Uterus (tissue), 4 donors: ENCODE measurements around the gene MIA2. TPM values are rescaled to one million over a fixed set of nuclear protein-coding genes. Genes with fewer than 3 reads are reported as not detected.
"Not testable (repeated sequence)": the region's sequence is repeated elsewhere in the genome, so short reads cannot be mapped to it uniquely, and the experiment has no call there.

Experiments
- DNase-seq, 2 donors: peaks; one replicate each; pipeline ENCODE4 v3.0.0-alpha.2; 2019 to 2020
- H3K27ac ChIP-seq, 2 donors: fragments of 200-600 bp; sonication (generic); 1 replicate in 1 of 2; 2 replicates in 1 of 2; pipeline ENCODE4 v1.5.1; 2016 to 2018
- H3K27me3 ChIP-seq, 2 donors: fragments of 200-600 bp; sonication (generic); one replicate each; pipeline ENCODE4 v1.5.1; 2018 to 2019; ENCODE audit warnings: control low read depth in 1 of 2
- H3K36me3 ChIP-seq, 2 donors: fragments of 200-600 bp; sonication (generic); one replicate each; pipeline ENCODE4 v1.5.1; 2019; ENCODE audit warnings: control low read depth in 1 of 2
- H3K4me1 ChIP-seq, 2 donors: fragments of 200-600 bp; sonication (generic); one replicate each; pipeline ENCODE4 v1.5.1; 2018 to 2019; ENCODE audit warnings: control low read depth in 1 of 2
- H3K4me3 ChIP-seq, 2 donors: fragments of 200-600 bp; sonication (generic); 1 replicate in 1 of 2; 2 replicates in 1 of 2; pipeline ENCODE4 v1.5.1; 2018 to 2019; ENCODE audit warnings: mild to moderate bottlenecking in 1 of 2
- H3K9me3 ChIP-seq, 2 donors: fragments of 200-600 bp; sonication (generic); one replicate each; pipeline ENCODE4 v1.5.1; 2019; ENCODE audit warnings: control low read depth in 1 of 2
- CTCF ChIP-seq, 4 experiments: fragments of 200-600 bp in 2 of 4; fragments of 450-650 bp in 2 of 4; sonication (generic) in 2 of 4; IDR thresholded peaks; one replicate each; pipeline ENCODE4 v1.5.1; 2016 to 2019; ENCODE audit warnings: antibody characterized with exemption in 4 of 4, mild to moderate bottlenecking in 2 of 4, moderate library complexity in 1 of 4
- POLR2A ChIP-seq, 2 donors: fragments of 450-650 bp; IDR thresholded peaks; one replicate each; pipeline ENCODE4 v1.6.1; 2016; ENCODE audit warnings: antibody characterized with exemption in 2 of 2, mild to moderate bottlenecking in 1 of 2, moderate library complexity in 1 of 2
- intact Hi-C: fragments of 100-400 bp; cut with DNase I; formaldehyde crosslinking; loops from one replicate; pipeline ENCODE4 v1.15.1; 2023; ENCODE audit warnings: low total_unique reads
- total RNA-seq, 4 donors: library from RNA; depleted of rRNA in 3 of 4; stranded (reverse); fragments of >200 nt in 3 of 4; gene quantifications; one replicate each; pipeline versions ENCODE4 v1.1.0 to v1.2.4, GENCODE V29; 2014 to 2023
- donor health status: DM: yes; HTN: yes; CAD: no.

The MIA2 gene
- total RNA-seq, 4 donors from 2014 or later: 15.3 to 38.2 (median 23.9) TPM

- no peaks in the 10 kb centered on the region for H3K27me3 ChIP-seq
- H3K4me1 ChIP-seq: no peaks in the 10 kb centered on the region
Measured at GRCh38 chr14:39272918-39273317, 39.2 kb downstream of the MIA2 start.

GRCh38 chr14:39275395-39275794 is 41.7 kb downstream of the MIA2 start:
- Histone ChIP-seq H3K36me3 (no peaks in the 10 kb centered on the region), H3K4me1 (no peaks in the 10 kb centered on the region), H3K27ac (no peak overlapping the region), H3K9me3 (no peaks in the 10 kb centered on the region), H3K27me3 (no peaks in the 10 kb centered on the region), H3K4me3 (no peak overlapping the region)
- intact Hi-C loops: no loop called here
- no peak for DNase-seq
- TF ChIP-seq CTCF (IDR thresholded peaks at IDR 0.05) (no peak), POLR2A (IDR thresholded peaks at IDR 0.05) (no peak)

More at GRCh38 chr14:39272918-39273317, 39.2 kb downstream of the MIA2 start:
- no peaks in the 10 kb centered on the region for H3K36me3 ChIP-seq
- DNase-seq: no peak
- intact Hi-C loops: no loop called here
- H3K9me3 ChIP-seq: no peaks in the 10 kb centered on the region
- TF ChIP-seq POLR2A (IDR thresholded peaks at IDR 0.05): no peak
- TF ChIP-seq CTCF (IDR thresholded peaks at IDR 0.05): no peak
- no peak overlapping the region for H3K4me3 ChIP-seq
- H3K27ac ChIP-seq: no peak overlapping the region

- Histone ChIP-seq H3K4me3 (no peak overlapping the region), H3K27ac (no peak overlapping the region), H3K4me1 (no peaks in the 10 kb centered on the region), H3K27me3 (no peaks in the 10 kb centered on the region), H3K9me3 (no peaks in the 10 kb centered on the region), H3K36me3 (no peaks in the 10 kb centered on the region)
- DNase-seq: no peak
- TF ChIP-seq CTCF (IDR thresholded peaks at IDR 0.05) (no peak), POLR2A (IDR thresholded peaks at IDR 0.05) (no peak)
- intact Hi-C loops: no loop called here
Measured at GRCh38 chr14:39276005-39276404, 42.3 kb downstream of the MIA2 start.

- no peak overlapping the region for H3K4me3 ChIP-seq
- H3K27ac ChIP-seq: no peak overlapping the region
- no peaks in the 10 kb centered on the region for H3K36me3 ChIP-seq
- intact Hi-C loops: no loop called here
- no peak for TF ChIP-seq CTCF (IDR thresholded peaks at IDR 0.05)
- TF ChIP-seq POLR2A (IDR thresholded peaks at IDR 0.05): no peak
- H3K4me1 ChIP-seq: no peaks in the 10 kb centered on the region
- no peaks in the 10 kb centered on the region for H3K27me3 ChIP-seq
- H3K9me3 ChIP-seq: no peaks in the 10 kb centered on the region
- no peak for DNase-seq
Measured at GRCh38 chr14:39276579-39277114, 42.9 kb downstream of the MIA2 start.

- H3K9me3 ChIP-seq: no peaks in the 10 kb centered on the region
- TF ChIP-seq CTCF (IDR thresholded peaks at IDR 0.05) (no peak), POLR2A (IDR thresholded peaks at IDR 0.05) (no peak)
- intact Hi-C loops: no loop called here
- H3K4me1 ChIP-seq: no peaks in the 10 kb centered on the region
- H3K36me3 ChIP-seq: no peaks in the 10 kb centered on the region
- H3K4me3 ChIP-seq: no peak overlapping the region
- H3K27ac ChIP-seq: no peak overlapping the region
- DNase-seq: no peak
- no peaks in the 10 kb centered on the region for H3K27me3 ChIP-seq
Measured at GRCh38 chr14:39279515-39279914, 45.8 kb downstream of the MIA2 start.

- H3K27ac ChIP-seq, H3K27me3 ChIP-seq, H3K36me3 ChIP-seq, H3K4me3 ChIP-seq, H3K4me1 ChIP-seq, intact Hi-C loops, H3K9me3 ChIP-seq, DNase-seq: not testable (repeated sequence)
Measured at GRCh38 chr14:39280678-39281077, 47.0 kb downstream of the MIA2 start.
